IPS-20b (cell line): ENCODE measurements around the gene SHC2.
"Not testable (repeated sequence)": the region's sequence is repeated elsewhere in the genome, so short reads cannot be mapped to it uniquely, and the experiment has no call there.

Experiments
- H3K27ac ChIP-seq: one replicate; pipeline ENCODE4 v1.5.1; 2013; ENCODE audit warnings: low read length
- H3K27me3 ChIP-seq: 2 replicates; pipeline ENCODE4 v1.6.1; 2013; ENCODE audit warnings: mild to moderate bottlenecking, low read length, inconsistent platforms; ENCODE audit not compliant: insufficient read depth
- H3K36me3 ChIP-seq: 2 replicates; pipeline ENCODE4 v1.6.1; 2013; ENCODE audit warnings: low read depth, mild to moderate bottlenecking, inconsistent platforms, low read length, moderate library complexity; ENCODE audit not compliant: insufficient read depth
- H3K4me1 ChIP-seq: 2 replicates; pipeline ENCODE4 v1.6.1; 2013; ENCODE audit warnings: mild to moderate bottlenecking, control low read depth, inconsistent platforms, low read length, moderate library complexity; ENCODE audit not compliant: insufficient read depth
- H3K4me3 ChIP-seq: 2 replicates; pipeline ENCODE4 v1.5.1; 2013; ENCODE audit warnings: mild to moderate bottlenecking, low read length, inconsistent platforms
- H3K9ac ChIP-seq: 2 replicates; pipeline ENCODE4 v1.6.1; 2013; ENCODE audit warnings: low read depth, mild to moderate bottlenecking, inconsistent platforms, low read length, moderate library complexity
- H3K9me3 ChIP-seq: 2 replicates; pipeline ENCODE4 v1.6.1; 2013; ENCODE audit warnings: mild to moderate bottlenecking, low read depth, low read length, inconsistent platforms; ENCODE audit not compliant: insufficient read depth

The SHC2 gene

GRCh38 chr19:461721-462551 is 1.1 kb upstream of the SHC2 start:
- Histone ChIP-seq H3K4me3 (peak overlapping the region; percentile 56; the same call in 1 of the 2 replicates), H3K36me3 (no peaks in the 10 kb centered on the region), H3K4me1 (no peaks in the 10 kb centered on the region), H3K27ac (no peak overlapping the region), H3K27me3 (peaks cover 30% of the 10 kb centered on the region), H3K9ac (no peak overlapping the region), H3K9me3 (no peaks in the 10 kb centered on the region)

DNA sequence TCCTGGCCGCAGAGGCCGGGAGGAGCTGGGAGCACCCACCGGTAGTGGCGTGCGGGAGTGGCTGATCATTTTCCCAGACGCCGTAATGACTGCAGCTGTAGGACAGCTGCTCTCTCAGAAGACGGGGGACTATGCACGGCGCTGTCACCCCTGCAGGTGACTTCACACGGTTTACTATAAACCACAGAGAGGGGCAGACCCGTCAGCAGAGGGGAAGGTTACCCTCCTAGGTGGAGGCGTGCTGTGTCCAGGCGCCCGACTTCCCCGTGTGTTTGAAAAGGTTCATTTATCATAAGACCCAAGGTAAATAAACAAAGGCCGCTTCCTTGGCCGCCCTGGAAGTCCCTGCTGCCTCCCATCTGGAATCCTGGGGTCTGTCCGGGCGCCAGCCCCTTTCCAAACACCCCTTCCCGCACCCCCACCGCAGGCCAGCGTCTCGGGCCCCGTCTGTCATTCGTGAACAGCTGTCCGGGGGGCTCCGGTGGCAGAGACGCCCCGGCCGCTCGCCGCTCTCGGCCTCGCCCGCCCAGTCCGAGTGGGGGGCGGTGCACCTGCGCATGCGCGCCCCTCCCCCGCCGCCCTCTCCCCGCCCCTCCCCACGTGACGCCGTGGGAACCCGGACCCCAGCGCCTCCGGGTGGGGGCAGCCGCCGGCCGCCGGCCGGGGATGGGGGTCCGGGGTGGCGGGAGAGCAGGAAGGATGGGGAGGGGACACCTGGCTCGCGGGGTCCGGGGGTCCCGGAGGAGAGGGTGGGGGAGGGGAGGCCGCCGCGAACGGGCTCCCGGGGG is 915 bp downstream of the SHC2 start:
- H3K9me3 ChIP-seq, result no peaks in the 10 kb centered on the region
- H3K4me3 ChIP-seq, result peak overlapping the region; percentile 66
- H3K9ac ChIP-seq, result no peak overlapping the region

GRCh38 chr19:458091-459042 is 2.5 kb downstream of the SHC2 start:
- Histone ChIP-seq H3K9ac (no peak overlapping the region), H3K9me3 (no peaks in the 10 kb centered on the region), H3K27me3 (peaks cover 30% of the 10 kb centered on the region), H3K4me1 (no peaks in the 10 kb centered on the region), H3K36me3 (no peaks in the 10 kb centered on the region), H3K4me3 (no peak overlapping the region), H3K27ac (no peak overlapping the region)

More for the DNA sequence above, 915 bp downstream of the SHC2 start:
- H3K4me1 ChIP-seq, result no peaks in the 10 kb centered on the region
- H3K27ac ChIP-seq, result no peak overlapping the region
- H3K36me3 ChIP-seq, result no peaks in the 10 kb centered on the region
- peaks cover 30% of the 10 kb centered on the region for H3K27me3 ChIP-seq

DNA sequence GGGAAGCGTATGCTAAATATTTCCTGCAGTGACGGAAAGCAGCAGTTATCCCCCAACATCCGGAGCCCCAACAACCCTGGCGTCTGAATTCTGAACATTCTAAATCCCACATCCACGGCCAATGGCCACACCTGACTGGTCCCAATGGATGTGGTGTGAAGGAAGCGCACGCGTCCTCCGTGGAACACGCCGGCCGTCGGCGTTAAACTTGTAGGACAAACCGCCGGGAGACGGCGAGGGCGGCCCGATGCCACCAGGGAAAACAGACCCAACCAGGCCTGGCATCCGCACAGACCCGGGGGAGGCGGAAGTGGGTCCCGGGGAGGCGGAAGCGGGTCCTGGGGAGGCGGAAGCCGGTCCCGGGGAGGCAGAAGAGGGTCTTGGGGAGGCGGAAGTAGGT is 3.2 kb downstream of the SHC2 start:
- Histone ChIP-seq H3K36me3 (no peaks in the 10 kb centered on the region), H3K27me3 (peaks cover 28% of the 10 kb centered on the region), H3K9ac (no peak overlapping the region), H3K9me3 (no peaks in the 10 kb centered on the region), H3K4me3 (no peak overlapping the region), H3K27ac (no peak overlapping the region), H3K4me1 (no peaks in the 10 kb centered on the region)

DNA sequence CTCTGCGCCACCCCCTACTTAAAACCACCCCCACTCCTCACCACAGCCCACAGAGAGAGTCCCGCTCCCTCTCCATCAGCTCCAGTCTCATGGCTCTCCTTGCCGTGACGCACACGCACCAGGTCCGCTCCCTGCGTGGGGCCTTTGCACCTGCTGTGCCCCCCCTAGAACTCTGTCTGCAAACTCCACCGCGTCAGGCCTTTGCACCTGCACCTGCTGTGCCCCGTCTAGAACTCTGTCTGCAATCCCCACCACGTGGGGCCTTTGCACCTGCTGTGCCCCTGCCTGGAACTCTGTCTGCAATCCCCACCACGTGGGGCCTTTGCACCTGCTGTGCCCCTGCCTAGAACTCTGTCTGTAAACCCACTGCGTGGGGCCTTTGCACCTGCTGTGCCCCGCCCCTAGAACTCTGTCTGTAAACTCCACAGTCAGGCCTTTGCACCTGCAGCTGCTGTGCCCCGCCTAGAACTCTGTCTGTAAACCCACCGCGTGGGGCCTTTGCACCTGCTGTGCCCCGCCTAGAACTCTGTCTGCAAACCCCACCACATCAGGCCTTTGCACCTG is 4.2 kb downstream of the SHC2 start:
- peaks cover 18% of the 10 kb centered on the region for H3K27me3 ChIP-seq
- H3K4me1 ChIP-seq, result no peaks in the 10 kb centered on the region
- H3K36me3 ChIP-seq, result no peaks in the 10 kb centered on the region
- no peak overlapping the region for H3K4me3 ChIP-seq
- no peak overlapping the region for H3K27ac ChIP-seq
- no peak overlapping the region for H3K9ac ChIP-seq
- H3K9me3 ChIP-seq, result no peaks in the 10 kb centered on the region

DNA sequence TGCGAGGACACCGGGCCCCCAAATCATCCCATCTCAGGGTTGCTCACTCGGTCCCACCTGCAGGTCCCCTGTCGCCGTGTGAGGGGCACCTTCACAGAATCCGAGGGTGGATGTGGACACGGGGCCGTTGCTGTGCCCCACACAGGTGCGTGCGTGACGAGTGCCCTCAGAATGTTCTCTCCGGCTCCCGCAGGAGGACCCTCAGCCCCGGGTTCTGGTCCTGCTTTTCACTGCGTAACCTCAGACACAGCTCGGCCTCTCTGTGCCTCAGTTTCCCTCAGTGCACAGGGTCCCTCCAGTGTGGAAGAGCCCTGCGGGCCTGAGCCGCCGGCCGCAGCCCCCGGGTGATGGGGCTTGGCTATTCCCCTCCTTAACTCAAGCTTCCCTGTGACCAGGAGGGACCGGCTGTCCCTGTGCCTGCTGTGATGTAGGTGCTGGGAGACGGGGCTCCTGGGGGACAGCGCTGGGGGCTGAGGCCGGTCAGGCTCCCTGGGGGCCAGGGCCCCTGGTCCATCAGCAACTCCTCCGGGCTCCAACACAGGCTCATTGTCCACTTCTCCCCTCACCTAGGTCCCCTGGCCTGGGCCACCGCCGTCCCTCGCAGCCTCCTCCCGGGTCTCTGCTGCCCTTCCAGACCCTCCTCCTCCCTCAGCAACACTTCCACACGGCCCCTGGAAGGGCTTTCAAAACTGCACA is 4.8 kb downstream of the SHC2 start:
- H3K9ac ChIP-seq, result no peak overlapping the region
- H3K4me1 ChIP-seq, result no peaks in the 10 kb centered on the region
- peaks cover 5% of the 10 kb centered on the region; the same call in 1 of the 2 replicates for H3K9me3 ChIP-seq
- H3K36me3 ChIP-seq, result no peaks in the 10 kb centered on the region
- H3K27ac ChIP-seq, result no peak overlapping the region
- H3K27me3 ChIP-seq, result peaks cover 12% of the 10 kb centered on the region
- no peak overlapping the region for H3K4me3 ChIP-seq

DNA sequence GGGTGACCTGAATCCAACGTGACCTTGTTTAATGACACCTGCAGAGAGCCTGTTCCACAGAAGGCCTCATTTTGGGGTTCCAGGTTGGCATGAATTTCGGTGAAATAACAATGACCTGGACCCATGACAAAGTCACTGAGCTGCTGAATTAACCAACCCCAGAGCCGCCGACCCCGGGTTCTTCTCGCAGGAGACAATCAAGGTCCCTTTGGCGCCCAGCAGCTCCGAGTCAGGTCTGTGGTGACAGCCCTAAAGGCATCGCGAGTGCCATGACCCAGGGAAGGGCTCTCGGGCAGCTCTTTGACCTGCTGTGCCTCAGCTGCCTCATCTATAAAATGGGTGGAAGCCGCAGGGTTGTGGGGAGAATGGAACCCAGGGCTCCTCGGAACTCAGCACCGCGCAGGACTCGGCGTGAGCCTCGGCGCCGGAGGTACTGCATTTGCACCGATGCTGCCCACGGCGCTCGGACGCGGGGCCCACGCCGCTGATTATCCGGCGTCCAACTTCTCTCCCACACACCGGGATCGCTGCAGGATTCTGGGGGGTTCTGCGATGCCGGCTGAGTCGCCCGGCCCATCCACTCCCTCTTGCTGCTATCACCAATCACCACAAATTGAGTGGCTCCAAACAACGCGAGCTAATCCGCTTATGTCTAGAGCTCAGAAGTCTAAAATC is 5.7 kb downstream of the SHC2 start:
- no peak overlapping the region for H3K27ac ChIP-seq
- no peaks in the 10 kb centered on the region for H3K36me3 ChIP-seq
- peaks cover 10% of the 10 kb centered on the region for H3K27me3 ChIP-seq
- H3K4me1 ChIP-seq, result no peaks in the 10 kb centered on the region
- H3K4me3 ChIP-seq, result no peak overlapping the region
- H3K9me3 ChIP-seq, result peaks cover 7% of the 10 kb centered on the region; the same call in 1 of the 2 replicates
- no peak overlapping the region for H3K9ac ChIP-seq

DNA sequence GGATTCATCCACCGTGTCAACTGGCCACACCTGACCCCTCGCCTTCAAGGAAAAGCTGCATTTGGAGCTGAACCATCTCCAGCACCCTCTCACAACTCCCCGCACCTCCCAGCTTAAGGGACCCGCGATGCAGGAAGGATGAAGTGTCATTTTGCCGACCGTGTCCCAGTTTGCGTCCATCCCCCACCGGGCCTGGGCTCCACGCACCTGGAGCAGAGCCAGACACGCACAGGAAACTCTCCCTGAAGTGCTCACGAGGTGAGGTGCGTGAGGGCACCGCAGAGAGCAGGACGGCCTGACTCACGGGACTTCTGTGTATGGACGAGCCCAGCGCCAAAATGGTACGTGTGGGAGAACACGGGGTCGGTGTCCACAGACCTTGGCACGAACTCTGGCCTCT is 7.2 kb downstream of the SHC2 start:
- Histone ChIP-seq H3K27me3 (no peaks in the 10 kb centered on the region), H3K27ac (no peak overlapping the region), H3K9ac (no peak overlapping the region), H3K9me3 (peaks cover 7% of the 10 kb centered on the region; the same call in 1 of the 2 replicates), H3K4me1 (no peaks in the 10 kb centered on the region), H3K4me3 (no peak overlapping the region), H3K36me3 (no peaks in the 10 kb centered on the region)

DNA sequence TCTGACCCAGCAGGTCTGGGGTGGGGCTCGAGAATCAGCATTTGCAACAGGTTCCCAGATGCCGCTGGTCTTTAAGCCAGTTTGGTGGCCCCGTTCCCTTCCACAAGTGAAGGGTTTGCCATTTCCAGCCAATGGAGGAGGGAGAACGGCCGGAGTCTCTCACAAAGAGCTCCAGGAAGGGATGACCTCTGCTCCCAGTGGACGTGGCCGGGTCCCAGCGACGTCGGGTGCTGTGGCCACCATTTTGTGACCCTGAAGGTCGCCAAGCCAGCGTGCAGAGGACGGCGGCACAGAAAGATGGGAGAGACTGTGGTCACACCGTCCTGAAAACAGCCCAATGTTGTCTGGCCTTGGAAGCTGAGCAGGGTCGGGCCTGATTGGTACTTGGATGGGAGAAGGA is 8.0 kb downstream of the SHC2 start:
- no peak overlapping the region for H3K27ac ChIP-seq
- peaks cover 7% of the 10 kb centered on the region; the same call in 1 of the 2 replicates for H3K9me3 ChIP-seq
- no peaks in the 10 kb centered on the region for H3K4me1 ChIP-seq
- H3K9ac ChIP-seq, result no peak overlapping the region
- no peaks in the 10 kb centered on the region for H3K27me3 ChIP-seq
- no peaks in the 10 kb centered on the region for H3K36me3 ChIP-seq
- H3K4me3 ChIP-seq, result no peak overlapping the region

DNA sequence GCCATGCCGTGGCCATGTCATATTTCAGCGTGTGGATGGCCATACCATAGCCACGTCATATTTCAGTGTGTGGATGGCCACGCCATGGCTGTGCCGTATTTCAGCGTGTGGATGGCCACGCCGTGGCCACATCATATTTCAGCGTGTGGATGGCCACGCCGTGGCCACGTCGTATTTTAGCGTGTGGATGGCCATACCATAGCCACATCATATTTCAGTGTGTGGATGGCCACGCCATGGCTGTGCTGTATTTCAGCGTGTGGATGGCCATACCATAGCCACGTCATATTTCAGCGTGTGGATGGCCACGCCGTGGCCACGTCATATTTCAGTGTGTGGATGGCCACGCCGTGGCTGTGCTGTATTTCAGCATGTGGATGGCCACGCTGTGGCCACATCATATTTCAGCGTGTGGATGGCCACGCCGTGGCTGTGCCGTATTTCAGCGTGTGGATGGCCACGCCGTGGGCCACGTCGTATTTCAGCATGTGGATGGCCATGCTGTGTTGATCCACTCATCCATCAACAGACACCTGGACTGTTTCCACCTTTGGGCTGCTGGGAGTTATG is 9.8 kb downstream of the SHC2 start:
- not testable (repeated sequence) for H3K4me1 ChIP-seq, H3K4me3 ChIP-seq, H3K9me3 ChIP-seq, H3K9ac ChIP-seq, H3K27ac ChIP-seq, H3K27me3 ChIP-seq, H3K36me3 ChIP-seq
